ENCODE data around the gene COQ8A.

COQ8A gene

GRCh38 chr1:226945106-226945857, 5.2 kb downstream of the COQ8A start:
- no peak for TF ChIP-seq POLR2AphosphoS5 (IDR thresholded peaks at IDR 0.05; ENCODE audit: low read depth)
- TF ChIP-seq GABPA (IDR thresholded peaks at IDR 0.05; ENCODE audit: low read depth) = no peak
- Histone ChIP-seq H3K27ac (replicated peaks) (no peak overlapping the region), H3K27me3 (ENCODE audit: insufficient read depth, poor library complexity, severe bottlenecking) (no peaks in the 10 kb centered on the region), H3K4me3 (replicated peaks; ENCODE audit: insufficient read depth, low read length) (no peak overlapping the region)
- DNase-seq (ENCODE audit: low read depth in 1 of 2, low spot score in 1 of 2) = no peak

- DNase-seq (ENCODE audit: low read depth in 1 of 2, low spot score in 1 of 2) = no peak
- TF ChIP-seq POLR2AphosphoS5 (IDR thresholded peaks at IDR 0.05; ENCODE audit: low read depth) (no peak), REST (IDR thresholded peaks at IDR 0.05; ENCODE audit: insufficient replicate concordance, low read depth) (no peak), GABPA (IDR thresholded peaks at IDR 0.05; ENCODE audit: low read depth) (no peak), CTCF (IDR thresholded peaks at IDR 0.05; ENCODE audit: insufficient read depth, low read length) (no peak), SPI1 (IDR thresholded peaks at IDR 0.05; ENCODE audit: borderline replicate concordance, low read depth) (no peak)
- Histone ChIP-seq H3K4me3 (replicated peaks; ENCODE audit: insufficient read depth, low read length) (no peak overlapping the region), H3K27me3 (ENCODE audit: insufficient read depth, poor library complexity, severe bottlenecking) (no peaks in the 10 kb centered on the region), H3K27ac (replicated peaks) (no peak overlapping the region)
Measured at GRCh38 chr1:226945858-226946245, 5.8 kb downstream of the COQ8A start.

- TF ChIP-seq SPI1 (IDR thresholded peaks at IDR 0.05; ENCODE audit: borderline replicate concordance, low read depth) (no peak), CTCF (IDR thresholded peaks at IDR 0.05; ENCODE audit: insufficient read depth, low read length) (no peak)
- Histone ChIP-seq H3K27ac (replicated peaks) (no peak overlapping the region), H3K4me3 (replicated peaks; ENCODE audit: insufficient read depth, low read length) (no peak overlapping the region), H3K27me3 (ENCODE audit: insufficient read depth, poor library complexity, severe bottlenecking) (no peaks in the 10 kb centered on the region)
- DNase-seq (ENCODE audit: low read depth in 1 of 2, low spot score in 1 of 2) = no peak
Measured at GRCh38 chr1:226946285-226946684, 6.2 kb downstream of the COQ8A start.

GRCh38 chr1:226946841-226947240, 6.7 kb downstream of the COQ8A start:
- Histone ChIP-seq H3K27me3 (ENCODE audit: insufficient read depth, poor library complexity, severe bottlenecking) (no peaks in the 10 kb centered on the region), H3K4me3 (replicated peaks; ENCODE audit: insufficient read depth, low read length) (no peak overlapping the region), H3K27ac (replicated peaks) (no peak overlapping the region)
- TF ChIP-seq SPI1 (IDR thresholded peaks at IDR 0.05; ENCODE audit: borderline replicate concordance, low read depth) = no peak
- TF ChIP-seq GABPA (IDR thresholded peaks at IDR 0.05; ENCODE audit: low read depth) = no peak
- no peak for TF ChIP-seq POLR2AphosphoS5 (IDR thresholded peaks at IDR 0.05; ENCODE audit: low read depth)
- TF ChIP-seq REST (IDR thresholded peaks at IDR 0.05; ENCODE audit: insufficient replicate concordance, low read depth) = no peak
- no peak for TF ChIP-seq CTCF (IDR thresholded peaks at IDR 0.05; ENCODE audit: insufficient read depth, low read length)
- DNase-seq (ENCODE audit: low read depth in 1 of 2, low spot score in 1 of 2) = no peak
